HG02973 (cell line): ENCODE data around the gene SLFN13.
A peak's percentile ranks its signal among the peaks of the same experiment; 100 is the strongest.
"Not testable (repeated sequence)": the region's sequence is repeated elsewhere in the genome, so short reads cannot be mapped to it uniquely, and the experiment has no call there.

Source experiments
- ATAC-seq: cut with Tn5 transposase; IDR thresholded peaks from one replicate; pipeline ENCODE4 v1.9.1; 2021; ENCODE audit warnings: moderate library complexity; ENCODE audit not compliant: unreplicated experiment

The SLFN13 gene

GRCh38 chr17:35433075-35433894, 15.3 kb downstream of the SLFN13 start:
- no peak for ATAC-seq

DNA sequence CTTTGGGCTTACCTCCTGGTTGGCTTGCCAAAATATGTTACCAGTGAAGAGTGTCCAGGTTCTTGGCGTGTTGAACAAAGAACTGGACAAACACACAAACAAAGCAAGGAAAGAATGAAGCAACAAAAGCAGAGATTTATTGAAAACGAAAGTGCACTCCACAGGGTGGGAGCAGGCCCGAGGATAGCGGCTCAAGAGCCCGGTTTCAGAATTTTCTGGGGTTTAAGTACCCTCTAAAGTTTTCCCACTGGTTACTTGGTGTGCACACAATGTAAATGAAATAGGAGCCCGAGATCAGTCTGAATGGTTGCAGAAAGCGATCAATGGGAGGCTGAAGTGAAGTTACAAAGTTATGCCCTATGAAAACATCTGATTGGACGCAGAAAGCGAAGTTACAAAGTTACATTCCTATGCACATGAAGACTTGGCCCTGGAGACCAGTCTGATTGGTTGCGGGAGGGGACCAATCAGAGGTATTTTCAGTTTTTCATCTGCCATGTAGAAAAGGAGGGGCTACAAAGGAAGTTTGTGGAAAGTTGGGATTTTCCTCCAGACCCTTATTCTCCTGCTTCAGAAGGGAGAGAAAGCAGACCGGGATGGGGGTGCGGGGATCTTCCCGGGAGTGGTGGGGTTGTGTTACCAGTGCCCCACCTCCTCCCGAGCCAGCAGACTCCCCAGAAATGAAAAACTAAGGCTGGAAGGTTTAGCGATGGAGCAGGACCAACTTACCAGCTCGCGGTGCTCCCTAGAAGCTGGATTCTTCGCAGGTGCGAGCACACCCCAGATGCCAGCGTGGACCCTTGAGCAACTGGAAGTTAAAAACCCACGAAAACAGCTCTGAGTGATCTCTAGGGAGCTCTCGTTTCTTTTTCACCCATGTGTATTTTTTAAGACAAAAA, 16.1 kb downstream of the SLFN13 start, which contains the start of gene SLFN12:
TSS of gene SLFN12 (minus strand) at position 325 of the 899 bp plus-strand sequence. CDS start 9,472 bp downstream, outside the sequence.
- ATAC-seq, result peak; percentile 81

DNA sequence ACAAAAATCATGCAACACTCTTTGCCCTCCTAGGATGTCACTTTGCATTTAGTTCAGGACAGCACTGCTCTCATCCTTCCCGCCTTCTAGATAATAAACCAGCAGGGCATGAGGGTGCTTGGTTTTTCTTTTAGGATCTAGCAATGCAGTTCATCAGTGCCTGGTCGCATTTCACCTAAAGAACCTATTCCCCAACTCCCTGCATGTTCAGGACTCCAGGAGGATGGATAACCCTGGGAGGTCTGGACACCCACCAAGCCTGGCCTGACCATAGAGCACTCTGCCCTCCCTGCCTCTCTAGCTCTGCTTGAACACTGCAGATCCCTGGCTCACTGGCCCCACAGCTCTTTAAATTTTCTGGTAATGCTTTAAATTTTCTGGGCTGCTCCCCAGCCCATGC, 18.9 kb downstream of the SLFN13 start:
- ATAC-seq, result no peak

GRCh38 chr17:35428229-35428628, 20.3 kb downstream of the SLFN13 start:
- no peak for ATAC-seq

- ATAC-seq, result no peak
Measured at GRCh38 chr17:35423761-35424160, 24.8 kb downstream of the SLFN13 start.

GRCh38 chr17:35421069-35421468, 27.5 kb downstream of the SLFN13 start:
- ATAC-seq, result not testable (repeated sequence)

DNA sequence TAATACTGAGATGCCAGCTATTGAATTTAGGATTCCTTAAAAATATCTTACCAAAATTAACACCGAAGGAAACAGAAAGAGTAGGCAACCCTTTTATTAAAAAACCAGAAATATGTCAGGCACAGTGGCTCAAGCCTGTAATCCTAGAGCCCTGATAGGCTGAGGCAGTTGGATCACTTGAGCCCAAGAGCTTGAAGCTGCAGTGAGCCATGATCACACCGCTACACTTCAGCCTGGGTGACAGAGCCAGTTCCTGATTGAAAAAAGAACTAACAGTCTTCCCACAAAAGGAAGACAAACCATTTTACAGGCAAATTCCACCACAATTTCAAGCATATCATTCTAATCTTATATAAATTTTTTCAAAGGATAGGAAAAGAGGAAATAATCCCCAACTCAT, 31.9 kb downstream of the SLFN13 start:
- ATAC-seq, result no peak

DNA sequence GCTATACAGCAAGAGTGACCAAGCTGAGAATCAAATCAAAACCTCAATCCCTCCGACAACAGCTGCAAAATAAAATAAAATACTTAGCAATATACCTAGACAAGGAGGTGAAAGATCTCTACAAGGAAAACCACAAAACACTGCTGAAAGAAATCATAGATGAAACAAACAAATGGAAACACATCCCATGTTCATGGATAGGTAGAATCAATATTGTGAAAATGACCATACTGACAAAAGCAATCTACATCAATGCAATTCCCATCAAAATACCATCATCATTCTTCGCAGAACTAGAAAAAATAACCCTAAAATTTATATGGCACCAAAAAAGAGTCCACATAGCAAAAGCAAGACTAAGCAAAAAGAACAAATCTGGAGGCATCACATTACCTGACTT, 33.9 kb downstream of the SLFN13 start:
- ATAC-seq, result not testable (repeated sequence)

GRCh38 chr17:35414247-35414646, 34.3 kb downstream of the SLFN13 start:
- ATAC-seq, result no peak

- no peak for ATAC-seq
Measured at GRCh38 chr17:35407531-35407930, 41.0 kb downstream of the SLFN13 start.

DNA sequence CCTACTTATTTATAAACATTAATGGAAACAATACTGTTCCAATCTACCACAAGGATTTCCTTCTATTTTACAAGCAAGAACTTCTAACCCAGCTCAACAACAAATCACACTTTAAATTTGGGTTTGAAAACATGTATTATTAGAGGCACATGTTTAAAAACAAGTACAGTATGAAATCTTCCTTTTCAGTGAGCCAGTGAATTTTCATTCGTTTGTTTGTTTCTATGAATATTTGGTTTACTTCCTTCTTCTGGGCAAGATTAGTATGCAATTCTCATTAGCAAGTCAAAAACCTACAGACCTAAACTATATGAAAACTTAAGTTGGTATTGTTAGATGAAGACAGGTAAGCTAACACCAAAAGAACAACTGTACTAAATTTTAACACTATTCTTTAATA, 42.0 kb downstream of the SLFN13 start:
- no peak for ATAC-seq

- no peak for ATAC-seq
Measured at GRCh38 chr17:35404360-35404759, 44.2 kb downstream of the SLFN13 start.

DNA sequence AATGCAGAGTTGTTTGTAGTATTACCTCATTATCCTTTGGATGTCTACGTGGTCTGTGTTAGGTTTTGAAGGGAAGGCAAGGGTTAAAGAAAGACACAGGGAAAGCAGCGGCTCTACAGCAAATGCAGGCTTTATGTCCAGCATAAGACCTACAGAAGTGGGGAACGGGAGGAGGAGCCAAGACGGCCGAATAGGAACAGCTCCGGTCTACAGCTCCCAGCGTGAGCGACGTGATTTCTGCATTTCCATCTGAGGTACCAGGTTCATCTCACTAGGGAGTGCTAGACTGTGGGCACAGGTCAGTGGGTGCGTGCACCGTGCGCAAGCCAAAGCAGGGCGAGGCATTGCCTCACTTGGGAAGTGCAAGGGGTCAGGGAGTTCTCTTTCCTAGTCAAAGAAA, 54.8 kb downstream of the SLFN13 start:
- ATAC-seq, result not testable (repeated sequence)

DNA sequence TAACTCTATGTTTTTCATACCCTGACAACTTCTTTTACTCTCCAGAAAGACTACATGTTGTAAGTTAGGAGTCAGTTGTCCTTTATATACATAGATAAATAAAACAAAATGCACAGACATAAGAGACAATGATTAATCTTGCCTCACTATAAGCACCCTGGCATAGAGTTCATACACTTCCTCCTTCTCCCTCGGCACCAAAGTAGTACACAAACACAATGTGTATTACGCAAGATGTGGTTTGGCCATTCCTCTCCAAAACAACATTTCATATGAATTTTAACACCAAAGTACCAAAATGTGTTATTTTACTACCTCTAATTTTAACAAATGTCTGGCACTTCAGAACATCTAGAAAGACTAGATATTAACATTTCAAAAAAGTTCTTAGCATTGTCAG, 57.9 kb downstream of the SLFN13 start:
- no peak for ATAC-seq

GRCh38 chr17:35390156-35390555, 58.4 kb downstream of the SLFN13 start:
- ATAC-seq, result no peak

- no peak for ATAC-seq
Measured at GRCh38 chr17:35387496-35387895, 61.1 kb downstream of the SLFN13 start.
